ENCODE measurements around the gene KRTAP10-6. TPM values are rescaled to one million over a fixed set of nuclear protein-coding genes. Genes with fewer than 3 reads are reported as not detected.

KRTAP10-6 gene
- total RNA-seq, 2 experiments from 2014 or later, result not detected

DNA sequence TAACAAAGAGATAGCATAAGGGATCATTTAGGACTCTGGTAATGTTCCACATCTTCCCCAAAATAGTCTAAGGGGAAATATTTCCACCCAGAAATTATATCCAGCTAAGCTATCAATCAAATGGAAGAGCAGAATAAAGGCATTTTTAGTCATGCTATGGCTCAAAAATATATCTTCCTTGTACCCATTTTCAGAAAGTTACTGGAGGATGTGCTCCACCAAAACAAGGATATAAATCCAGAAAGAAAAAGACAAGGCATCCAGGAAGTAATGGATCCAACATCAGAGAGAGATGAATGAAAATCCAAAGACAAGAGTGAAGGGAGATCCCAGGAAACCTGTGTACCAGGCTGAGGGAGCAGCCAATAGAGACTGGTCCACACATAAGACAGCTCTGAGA is 16.9 kb upstream of the KRTAP10-6 start:
- ATAC-seq (ENCODE audit: poor library complexity), result no peak
- no peak for DNase-seq
- no peak overlapping the region for H3K4me3 Mint-ChIP-seq
- Histone ChIP-seq H3K36me3 (ENCODE audit: insufficient read depth, low read length) (no peaks in the 10 kb centered on the region), H3K4me3 (ENCODE audit: low read length) (no peak overlapping the region), H3K27ac (ENCODE audit: low read depth in 1 of 2, low read length in 2 of 2) (no peak overlapping the region), H3K9me3 (ENCODE audit: control insufficient read depth in 1 of 2, insufficient read depth in 1 of 2, low read length in 2 of 2) (peaks cover 22 to 26% of the 10 kb centered on the region in 2 experiments), H3K27me3 (ENCODE audit: control insufficient read depth in 1 of 2, insufficient read depth in 2 of 2, low read length in 2 of 2) (no peaks in the 10 kb centered on the region), H3K4me1 (ENCODE audit: insufficient read depth, low read length) (no peaks in the 10 kb centered on the region)
- peaks cover 4% of the 10 kb centered on the region for H3K27me3 Mint-ChIP-seq
- TF ChIP-seq, protein P1, sequence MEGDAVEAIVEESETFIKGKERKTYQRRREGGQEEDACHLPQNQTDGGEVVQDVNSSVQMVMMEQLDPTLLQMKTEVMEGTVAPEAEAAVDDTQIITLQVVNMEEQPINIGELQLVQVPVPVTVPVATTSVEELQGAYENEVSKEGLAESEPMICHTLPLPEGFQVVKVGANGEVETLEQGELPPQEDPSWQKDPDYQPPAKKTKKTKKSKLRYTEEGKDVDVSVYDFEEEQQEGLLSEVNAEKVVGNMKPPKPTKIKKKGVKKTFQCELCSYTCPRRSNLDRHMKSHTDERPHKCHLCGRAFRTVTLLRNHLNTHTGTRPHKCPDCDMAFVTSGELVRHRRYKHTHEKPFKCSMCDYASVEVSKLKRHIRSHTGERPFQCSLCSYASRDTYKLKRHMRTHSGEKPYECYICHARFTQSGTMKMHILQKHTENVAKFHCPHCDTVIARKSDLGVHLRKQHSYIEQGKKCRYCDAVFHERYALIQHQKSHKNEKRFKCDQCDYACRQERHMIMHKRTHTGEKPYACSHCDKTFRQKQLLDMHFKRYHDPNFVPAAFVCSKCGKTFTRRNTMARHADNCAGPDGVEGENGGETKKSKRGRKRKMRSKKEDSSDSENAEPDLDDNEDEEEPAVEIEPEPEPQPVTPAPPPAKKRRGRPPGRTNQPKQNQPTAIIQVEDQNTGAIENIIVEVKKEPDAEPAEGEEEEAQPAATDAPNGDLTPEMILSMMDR (IDR thresholded peaks at IDR 0.05), result no peak
- ChIA-PET POLR2A (no interaction called here), CTCF (no interaction called here)
- H3K27ac Mint-ChIP-seq, result no peak overlapping the region
- H3K4me1 Mint-ChIP-seq (ENCODE audit: low read depth), result no peaks in the 10 kb centered on the region
- H3K9me3 Mint-ChIP-seq, result peaks cover 10% of the 10 kb centered on the region
- intact Hi-C loops (cut with DNase I, micrococcal nuclease), result no loop called here
- H3K36me3 Mint-ChIP-seq (ENCODE audit: low read depth), result no peaks in the 10 kb centered on the region

DNA sequence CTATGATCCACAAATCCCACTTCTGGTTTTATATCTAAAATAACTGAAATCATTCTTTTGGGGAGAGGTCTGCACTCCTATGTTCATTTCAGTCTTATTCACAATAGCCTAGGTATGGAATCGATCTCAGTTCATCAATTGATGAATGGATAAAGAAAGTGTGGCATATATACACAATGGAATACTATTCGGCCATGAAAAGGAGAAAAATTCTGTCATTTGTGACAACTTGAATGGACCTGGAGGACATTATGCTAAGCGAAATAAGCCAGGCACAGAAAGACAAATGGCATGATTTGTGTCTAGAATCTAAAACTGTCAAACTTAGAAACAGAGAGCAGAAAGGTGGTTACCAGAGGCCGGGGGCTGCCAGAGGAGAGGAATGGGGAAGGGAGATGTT is 14.2 kb upstream of the KRTAP10-6 start:
- CTCF ChIA-PET, result no interaction called here
- Histone ChIP-seq H3K9me3 (ENCODE audit: control insufficient read depth in 1 of 2, insufficient read depth in 1 of 2, low read length in 2 of 2) (peaks cover 18 to 22% of the 10 kb centered on the region in 2 experiments), H3K27me3 (ENCODE audit: control insufficient read depth in 1 of 2, insufficient read depth in 2 of 2, low read length in 2 of 2) (no peaks in the 10 kb centered on the region), H3K4me1 (ENCODE audit: insufficient read depth, low read length) (peaks cover 2% of the 10 kb centered on the region), H3K4me3 (ENCODE audit: low read length) (no peak overlapping the region), H3K36me3 (ENCODE audit: insufficient read depth, low read length) (no peaks in the 10 kb centered on the region), H3K27ac (ENCODE audit: low read depth in 1 of 2, low read length in 2 of 2) (no peak overlapping the region)
- Mint-ChIP-seq H3K4me1 (ENCODE audit: low read depth) (no peaks in the 10 kb centered on the region), H3K4me3 (no peak overlapping the region), H3K36me3 (ENCODE audit: low read depth) (no peaks in the 10 kb centered on the region), H3K27me3 (peaks cover 4% of the 10 kb centered on the region), H3K9me3 (peaks cover 10% of the 10 kb centered on the region), H3K27ac (no peak overlapping the region)
- DNase-seq (no peak), ATAC-seq (ENCODE audit: poor library complexity) (no peak)
- intact Hi-C loops (cut with DNase I, micrococcal nuclease), result no loop called here
- POLR2A ChIA-PET, result no interaction called here
- TF ChIP-seq, protein P1 (IDR thresholded peaks at IDR 0.05), result no peak

DNA sequence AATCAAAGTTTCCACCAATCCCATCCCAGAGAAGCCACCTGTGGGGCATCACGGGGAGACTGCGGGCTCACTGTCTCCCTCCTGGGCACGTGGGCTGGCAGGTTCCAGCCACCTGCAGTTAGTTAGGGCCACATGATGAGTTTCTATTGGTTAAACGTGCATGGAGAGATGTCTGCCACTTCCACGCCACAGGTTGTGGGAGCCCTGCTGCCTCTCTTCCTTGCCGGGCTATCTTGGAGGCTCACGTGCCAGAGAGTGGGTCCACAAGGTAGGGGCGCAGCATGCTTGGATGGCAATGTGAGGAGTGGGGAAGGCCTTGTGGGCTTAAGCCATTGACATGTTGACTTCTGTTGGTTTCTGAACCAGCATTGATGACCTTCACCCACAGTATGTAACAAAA is 11.6 kb upstream of the KRTAP10-6 start:
- H3K9me3 Mint-ChIP-seq, result peaks cover 4% of the 10 kb centered on the region
- H3K4me3 ChIP-seq (ENCODE audit: low read length), result no peak overlapping the region
- H3K4me1 Mint-ChIP-seq (ENCODE audit: low read depth), result no peaks in the 10 kb centered on the region
- CTCF ChIA-PET, result no interaction called here
- DNase-seq (no peak), ATAC-seq (ENCODE audit: poor library complexity) (no peak)
- TF ChIP-seq, protein P1 (IDR thresholded peaks at IDR 0.05), result no peak
- no peaks in the 10 kb centered on the region for H3K36me3 ChIP-seq (ENCODE audit: insufficient read depth, low read length)
- H3K27ac Mint-ChIP-seq, result no peak overlapping the region
- peaks cover 2% of the 10 kb centered on the region for H3K4me1 ChIP-seq (ENCODE audit: insufficient read depth, low read length)
- H3K27me3 ChIP-seq (ENCODE audit: control insufficient read depth in 1 of 2, insufficient read depth in 2 of 2, low read length in 2 of 2), result no peaks in the 10 kb centered on the region
- H3K36me3 Mint-ChIP-seq (ENCODE audit: low read depth), result no peaks in the 10 kb centered on the region
- no peak overlapping the region for H3K4me3 Mint-ChIP-seq
- POLR2A ChIA-PET, result no interaction called here
- intact Hi-C loops (cut with DNase I, micrococcal nuclease), result no loop called here
- H3K27ac ChIP-seq (ENCODE audit: low read depth in 1 of 2, low read length in 2 of 2), result no peak overlapping the region
- peaks cover 4% of the 10 kb centered on the region for H3K27me3 Mint-ChIP-seq
- H3K9me3 ChIP-seq (ENCODE audit: control insufficient read depth in 1 of 2, insufficient read depth in 1 of 2, low read length in 2 of 2), result peaks cover 2 to 11% of the 10 kb centered on the region in 2 experiments

All from CD4-positive, alpha-beta T cell (primary cell).